KMS-11 (cell line): Measurements from ENCODE around the gene RIN3.
A peak's percentile ranks its signal among the peaks of the same experiment; 100 is the strongest.

Source experiments
- H2AFZ ChIP-seq: fragments of 200-600 bp; sonication (generic); 2 replicates; pipeline ENCODE4 v1.6.1; 2016; ENCODE audit warnings: antibody characterized with exemption, mixed run types, low read depth
- H3K27ac ChIP-seq: fragments of 200-600 bp; sonication (generic); 2 replicates; pipeline ENCODE4 v1.6.1; 2016; ENCODE audit warnings: mild to moderate bottlenecking, mixed run types
- H3K27me3 ChIP-seq: fragments of 200-600 bp; sonication (generic); 2 replicates; pipeline ENCODE4 v1.6.1; 2017; ENCODE audit warnings: mild to moderate bottlenecking, low read depth, mixed run types, moderate library complexity; ENCODE audit not compliant: insufficient read depth
- H3K36me3 ChIP-seq: fragments of 200-600 bp; sonication (generic); 2 replicates; pipeline ENCODE4 v1.6.1; 2017; ENCODE audit warnings: mild to moderate bottlenecking, mixed run types; ENCODE audit not compliant: insufficient read depth
- H3K4me1 ChIP-seq: fragments of 200-600 bp; sonication (generic); 2 replicates; pipeline ENCODE4 v1.6.1; 2016; ENCODE audit warnings: mild to moderate bottlenecking, low read depth, mixed run types; ENCODE audit not compliant: poor library complexity, severe bottlenecking
- H3K4me2 ChIP-seq: fragments of 200-600 bp; sonication (generic); 2 replicates; pipeline ENCODE4 v1.7.0; 2016; ENCODE audit warnings: mild to moderate bottlenecking, mixed run types
- H3K4me3 ChIP-seq: fragments of 200-600 bp; sonication (generic); IDR thresholded peaks from 2 replicates; pipeline ENCODE4 v1.6.1; 2017; ENCODE audit warnings: low read depth, low read length, mixed read lengths; ENCODE audit not compliant: insufficient read depth
- H3K79me2 ChIP-seq: fragments of 200-600 bp; sonication (generic); 2 replicates; pipeline ENCODE4 v1.6.1; 2016; ENCODE audit warnings: low read depth, mixed run types; ENCODE audit not compliant: insufficient read depth
- H3K9ac ChIP-seq: fragments of 200-600 bp; sonication (generic); 2 replicates; pipeline ENCODE4 v1.6.1; 2016; ENCODE audit warnings: mild to moderate bottlenecking, mixed run types
- H4K20me1 ChIP-seq: fragments of 200-600 bp; sonication (generic); 2 replicates; pipeline ENCODE4 v1.6.1; 2016; ENCODE audit warnings: mild to moderate bottlenecking, mixed run types; ENCODE audit not compliant: insufficient read depth
- TF ChIP-seq, protein P1 (sequence below): fragments of 200-600 bp; sonication (generic); conservative IDR thresholded peaks from 2 replicates; pipeline ENCODE4 v1.6.1; 2017; ENCODE audit warnings: low read depth, mild to moderate bottlenecking, antibody characterized with exemption, low read length, moderate library complexity, mixed read lengths

The RIN3 gene

DNA sequence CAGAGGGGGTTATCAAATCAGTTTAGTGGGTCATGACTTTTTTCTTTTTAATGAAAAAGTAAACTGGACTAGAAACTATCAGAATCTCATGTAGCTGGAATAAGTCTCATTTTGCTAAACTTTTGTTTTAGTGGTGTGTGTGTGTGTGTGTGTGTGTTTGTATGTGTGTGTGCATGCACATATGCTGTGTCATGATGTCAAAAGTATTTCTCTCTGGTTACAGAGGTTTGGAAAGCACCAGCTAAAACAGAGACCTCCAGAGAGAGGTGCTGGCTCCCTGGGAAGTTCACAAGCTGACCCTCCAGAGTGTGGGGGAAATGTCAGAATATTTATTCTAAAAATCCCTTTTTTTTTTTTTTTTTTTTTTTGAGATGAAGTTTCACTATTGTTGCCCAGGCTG is 120.1 kb downstream of the RIN3 start:
- Histone ChIP-seq H2AFZ (no peak overlapping the region), H3K79me2 (no peaks in the 10 kb centered on the region), H3K4me2 (0 out of 2 replicates have a peak overlapping the region, but pooled peaks have one; percentile 13), H3K27ac (no peak overlapping the region; the same call in 1 of the 2 replicates), H3K9ac (no peak overlapping the region), H3K4me1 (peaks cover 29% of the 10 kb centered on the region), H3K27me3 (no peaks in the 10 kb centered on the region), H4K20me1 (no peaks in the 10 kb centered on the region), H3K4me3 (no peak overlapping the region), H3K36me3 (no peaks in the 10 kb centered on the region)
- TF ChIP-seq, protein P1, sequence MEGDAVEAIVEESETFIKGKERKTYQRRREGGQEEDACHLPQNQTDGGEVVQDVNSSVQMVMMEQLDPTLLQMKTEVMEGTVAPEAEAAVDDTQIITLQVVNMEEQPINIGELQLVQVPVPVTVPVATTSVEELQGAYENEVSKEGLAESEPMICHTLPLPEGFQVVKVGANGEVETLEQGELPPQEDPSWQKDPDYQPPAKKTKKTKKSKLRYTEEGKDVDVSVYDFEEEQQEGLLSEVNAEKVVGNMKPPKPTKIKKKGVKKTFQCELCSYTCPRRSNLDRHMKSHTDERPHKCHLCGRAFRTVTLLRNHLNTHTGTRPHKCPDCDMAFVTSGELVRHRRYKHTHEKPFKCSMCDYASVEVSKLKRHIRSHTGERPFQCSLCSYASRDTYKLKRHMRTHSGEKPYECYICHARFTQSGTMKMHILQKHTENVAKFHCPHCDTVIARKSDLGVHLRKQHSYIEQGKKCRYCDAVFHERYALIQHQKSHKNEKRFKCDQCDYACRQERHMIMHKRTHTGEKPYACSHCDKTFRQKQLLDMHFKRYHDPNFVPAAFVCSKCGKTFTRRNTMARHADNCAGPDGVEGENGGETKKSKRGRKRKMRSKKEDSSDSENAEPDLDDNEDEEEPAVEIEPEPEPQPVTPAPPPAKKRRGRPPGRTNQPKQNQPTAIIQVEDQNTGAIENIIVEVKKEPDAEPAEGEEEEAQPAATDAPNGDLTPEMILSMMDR, result no peak

DNA sequence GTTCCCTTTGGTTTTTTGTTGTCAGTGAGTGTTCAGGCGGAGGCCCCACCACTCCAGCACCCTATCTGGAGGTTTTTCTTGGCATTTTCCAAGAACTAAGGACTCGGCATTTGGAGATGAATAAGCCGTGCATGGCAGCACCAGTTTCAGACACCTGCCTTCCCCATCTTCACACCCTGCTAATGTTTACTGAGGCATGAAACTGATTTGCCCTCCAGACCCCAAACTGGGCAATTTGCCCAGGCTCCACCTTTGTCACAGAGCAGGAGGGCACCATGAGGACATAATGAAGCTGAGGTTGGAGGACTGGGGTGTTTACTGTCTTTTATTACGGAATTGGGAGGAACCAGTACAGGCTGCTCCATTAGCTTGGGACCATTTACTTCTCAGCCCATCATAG is 121.5 kb downstream of the RIN3 start:
- Histone ChIP-seq H3K27ac (peak overlapping the region; percentile 35; the same call in 1 of the 2 replicates), H3K9ac (no peak overlapping the region), H3K4me1 (peaks cover 29% of the 10 kb centered on the region), H3K27me3 (no peaks in the 10 kb centered on the region), H3K4me3 (no peak overlapping the region), H3K36me3 (no peaks in the 10 kb centered on the region), H3K79me2 (no peaks in the 10 kb centered on the region), H4K20me1 (no peaks in the 10 kb centered on the region), H3K4me2 (peak overlapping the region; percentile 20), H2AFZ (no peak overlapping the region)
- TF ChIP-seq, protein P1, result no peak

DNA sequence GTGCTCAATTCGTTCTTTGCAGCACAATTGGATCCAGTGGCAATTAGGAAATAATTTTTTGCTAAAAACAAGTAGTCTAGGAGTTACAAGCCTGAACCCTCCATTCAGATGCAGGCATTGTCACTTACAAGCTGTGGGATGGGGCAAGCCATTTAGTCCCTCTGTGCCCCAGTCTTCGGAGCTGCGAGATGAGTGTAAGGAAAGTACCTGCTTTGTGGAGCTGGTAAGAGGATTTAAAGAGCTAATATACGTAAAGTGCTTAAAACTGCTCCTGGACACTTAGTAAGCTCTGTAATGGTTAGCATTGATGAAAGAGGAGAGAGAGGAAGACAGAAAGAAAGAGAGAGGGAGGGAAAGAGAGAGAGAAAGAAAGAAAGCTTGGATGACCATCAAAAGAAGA is 122.3 kb downstream of the RIN3 start:
- H3K79me2 ChIP-seq, result no peaks in the 10 kb centered on the region
- H4K20me1 ChIP-seq, result no peaks in the 10 kb centered on the region
- TF ChIP-seq, protein P1, result no peak
- no peaks in the 10 kb centered on the region for H3K27me3 ChIP-seq
- H3K9ac ChIP-seq, result no peak overlapping the region
- no peak overlapping the region for H3K4me3 ChIP-seq
- no peaks in the 10 kb centered on the region for H3K36me3 ChIP-seq
- no peak overlapping the region for H3K27ac ChIP-seq
- no peak overlapping the region for H3K4me2 ChIP-seq
- peaks cover 29% of the 10 kb centered on the region for H3K4me1 ChIP-seq
- no peak overlapping the region for H2AFZ ChIP-seq

DNA sequence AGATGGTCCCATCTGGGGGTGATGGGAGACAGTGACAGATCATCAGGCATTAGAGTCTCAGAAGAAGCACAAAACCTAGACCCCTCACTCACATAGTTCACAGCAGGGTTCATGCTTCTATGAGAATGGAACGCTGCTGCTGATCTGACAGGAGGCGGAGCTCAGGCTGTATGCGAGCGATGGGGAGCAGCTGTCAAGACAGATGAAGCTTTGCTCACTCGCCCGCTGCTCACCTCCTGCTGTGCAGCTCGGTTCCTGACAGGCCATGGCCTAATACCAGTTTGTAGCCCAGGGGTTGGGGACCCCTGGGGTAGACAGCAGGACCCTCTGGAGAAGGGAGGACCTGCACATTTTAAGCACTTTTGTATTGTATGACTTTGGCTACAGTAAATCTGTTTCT is 123.6 kb downstream of the RIN3 start:
- no peaks in the 10 kb centered on the region for H3K27me3 ChIP-seq
- TF ChIP-seq, protein P1, result no peak
- no peak overlapping the region for H2AFZ ChIP-seq
- H4K20me1 ChIP-seq, result no peaks in the 10 kb centered on the region
- H3K4me2 ChIP-seq, result no peak overlapping the region
- no peaks in the 10 kb centered on the region for H3K79me2 ChIP-seq
- no peaks in the 10 kb centered on the region for H3K36me3 ChIP-seq
- peaks cover 29% of the 10 kb centered on the region for H3K4me1 ChIP-seq
- no peak overlapping the region for H3K9ac ChIP-seq
- H3K27ac ChIP-seq, result no peak overlapping the region
- no peak overlapping the region for H3K4me3 ChIP-seq

DNA sequence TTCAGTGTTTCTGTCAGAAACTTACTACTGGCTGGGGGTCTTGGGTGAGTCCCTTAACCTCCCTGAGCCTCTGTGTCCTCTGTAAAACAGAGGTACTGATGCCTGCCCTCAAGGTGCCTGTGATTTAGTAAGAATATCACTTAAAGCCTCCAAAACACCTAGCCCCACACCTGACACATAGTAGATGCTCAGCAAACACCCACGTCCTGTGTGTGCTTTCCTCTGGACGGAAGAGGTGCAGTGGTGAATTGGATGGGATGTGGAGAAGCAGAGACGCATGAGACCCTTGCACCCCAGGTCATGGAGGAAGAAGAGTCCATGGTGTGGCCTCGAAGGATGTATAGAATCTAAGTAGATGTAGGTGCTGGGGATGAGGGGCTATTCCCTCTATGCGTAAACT is 124.3 kb downstream of the RIN3 start:
- Histone ChIP-seq H3K4me1 (peaks cover 29% of the 10 kb centered on the region), H3K4me2 (no peak overlapping the region), H3K4me3 (no peak overlapping the region), H3K27me3 (no peaks in the 10 kb centered on the region), H2AFZ (no peak overlapping the region), H3K27ac (no peak overlapping the region), H3K79me2 (no peaks in the 10 kb centered on the region), H3K36me3 (no peaks in the 10 kb centered on the region), H4K20me1 (no peaks in the 10 kb centered on the region), H3K9ac (no peak overlapping the region)
- TF ChIP-seq, protein P1, result no peak
